GM23338 (cell line): Measurements from ENCODE around the gene DENND4C. TPM values are rescaled to one million over a fixed set of nuclear protein-coding genes. Genes with fewer than 3 reads are reported as not detected.

Experiments used
- ATAC-seq: fragments of 200-7000 bp; cut with Tn5 transposase; 3 replicates; pipeline ENCODE4 v1.9.1; 2020
- DNase-seq: peaks from one replicate; pipeline ENCODE4 v3.0.0-alpha.2; 2015; ENCODE audit warnings: low spot score
- H2AFZ ChIP-seq: fragments of 200-600 bp; sonication (generic); 2 replicates; pipeline ENCODE4 v1.8.0; 2016; ENCODE audit warnings: antibody characterized with exemption, mild to moderate bottlenecking, moderate library complexity
- H3F3A ChIP-seq: fragments of 200-600 bp; sonication (generic); replicated peaks from 2 replicates; pipeline ENCODE4 v1.8.0; 2017; ENCODE audit warnings: antibody characterized with exemption, mixed run types, low read depth
- H3K27ac ChIP-seq: fragments of 200-600 bp; sonication (generic); 2 replicates; pipeline ENCODE4 v1.6.1; 2016; ENCODE audit warnings: low read depth
- H3K27me3 ChIP-seq: fragments of 200-600 bp; sonication (generic); 2 replicates; pipeline ENCODE4 v1.8.0; 2016; ENCODE audit warnings: mild to moderate bottlenecking, mixed run types, moderate library complexity; ENCODE audit not compliant: insufficient read depth
- H3K36me3 ChIP-seq: fragments of 200-600 bp; sonication (generic); 2 replicates; pipeline ENCODE4 v1.8.0; 2016; ENCODE audit warnings: mild to moderate bottlenecking; ENCODE audit not compliant: insufficient read depth
- H3K4me1 ChIP-seq: fragments of 200-600 bp; sonication (generic); 2 replicates; pipeline ENCODE4 v1.8.0; 2016; ENCODE audit warnings: mild to moderate bottlenecking, moderate library complexity; ENCODE audit not compliant: insufficient read depth
- H3K4me2 ChIP-seq: fragments of 200-600 bp; sonication (generic); 2 replicates; pipeline ENCODE4 v1.7.1; 2017; ENCODE audit warnings: mixed run types
- H3K4me3 ChIP-seq: fragments of 200-600 bp; sonication (generic); 2 replicates; pipeline ENCODE4 v1.6.1; 2016; ENCODE audit warnings: mixed run types
- H3K79me2 ChIP-seq: fragments of 200-600 bp; sonication (generic); replicated peaks from 2 replicates; pipeline ENCODE4 v1.8.0; 2017; ENCODE audit warnings: mild to moderate bottlenecking; ENCODE audit not compliant: insufficient read depth
- H3K9me2 ChIP-seq: fragments of 200-600 bp; sonication (generic); 2 replicates; pipeline ENCODE4 v1.8.0; 2017; ENCODE audit not compliant: insufficient read depth
- H4K20me1 ChIP-seq: fragments of 200-600 bp; sonication (generic); replicated peaks from 2 replicates; pipeline ENCODE4 v1.8.0; 2017; ENCODE audit warnings: mild to moderate bottlenecking; ENCODE audit not compliant: insufficient read depth
- H3K27ac Mint-ChIP-seq: 2 replicates; pipeline ENCODE4 v1.8.0; 2020; ENCODE audit warnings: inconsistent platforms, mild to moderate bottlenecking, moderate library complexity, mixed read lengths
- H3K27me3 Mint-ChIP-seq: 3 replicates; pipeline ENCODE4 v1.8.0; 2022; ENCODE audit warnings: low read depth, mild to moderate bottlenecking, moderate library complexity, mixed read lengths, inconsistent platforms; ENCODE audit not compliant: insufficient read depth, poor library complexity
- H3K36me3 Mint-ChIP-seq: 3 replicates; pipeline ENCODE4 v1.8.0; 2021; ENCODE audit warnings: low read depth, mild to moderate bottlenecking, inconsistent platforms, moderate library complexity, mixed read lengths
- H3K4me1 Mint-ChIP-seq: 3 replicates; pipeline ENCODE4 v1.8.0; 2020; ENCODE audit warnings: mild to moderate bottlenecking, inconsistent platforms, mixed read lengths
- H3K4me3 Mint-ChIP-seq: 3 replicates; pipeline ENCODE4 v1.8.0; 2021; ENCODE audit warnings: moderate library complexity, mild to moderate bottlenecking, inconsistent platforms, mixed read lengths
- H3K9me3 Mint-ChIP-seq: 3 replicates; pipeline ENCODE4 v1.8.0; 2020; ENCODE audit warnings: moderate library complexity, mild to moderate bottlenecking, inconsistent platforms, mixed read lengths
- CREB1 ChIP-seq: fragments of 250-450 bp; sonication (Bioruptor Pico); IDR thresholded peaks from 2 replicates; pipeline ENCODE4 v1.5.0; 2020; ENCODE audit warnings: low read depth, mild to moderate bottlenecking, moderate library complexity
- EZH2phosphoT487 ChIP-seq: fragments of 200-600 bp; sonication (generic); IDR thresholded peaks from one replicate; pipeline ENCODE4 v1.8.1; 2018; ENCODE audit warnings: antibody characterized with exemption; ENCODE audit not compliant: unreplicated experiment
- JUNB ChIP-seq: IDR thresholded peaks from one replicate; pipeline ENCODE4 v1.6.1; 2016; ENCODE audit warnings: antibody characterized with exemption; ENCODE audit not compliant: unreplicated experiment
- POLR2AphosphoS5 ChIP-seq: IDR thresholded peaks from 2 replicates; pipeline ENCODE4 v1.6.1; 2016; ENCODE audit warnings: antibody characterized with exemption, low read depth
- ZNF331 ChIP-seq: fragments of 250-450 bp; sonication (Bioruptor Pico); IDR thresholded peaks from 2 replicates; pipeline ENCODE4 v1.5.0; 2020; ENCODE audit warnings: low read depth, mild to moderate bottlenecking, moderate library complexity
- polyA plus RNA-seq: library from polyadenylated mRNA; unstranded; fragments of >200 nt; fragmentation: Nextera tagmentation; extraction: Ambion mirVana; gene quantifications from 2 replicates; pipeline ENCODE4 v1.2.1, GENCODE V29; 2016
- total RNA-seq: library from RNA; depleted of rRNA; stranded (reverse); fragments of >200 nt; shearing (Covaris generic); gene quantifications from 2 replicates; pipeline ENCODE4 v1.2.3, GENCODE V29; 2014
- TF ChIP-seq, protein P1 (sequence below): IDR thresholded peaks from one replicate; pipeline ENCODE4 v1.6.1; 2018; ENCODE audit warnings: antibody characterized with exemption; ENCODE audit not compliant: unreplicated experiment
- TF ChIP-seq, protein P2 (sequence below): IDR thresholded peaks from 2 replicates; pipeline ENCODE4 v1.6.1; 2016; ENCODE audit warnings: antibody characterized with exemption

DENND4C gene
- total and polyA plus RNA-seq, 2 experiments from 2014 or later = 6.4 to 30.8 TPM

DNA sequence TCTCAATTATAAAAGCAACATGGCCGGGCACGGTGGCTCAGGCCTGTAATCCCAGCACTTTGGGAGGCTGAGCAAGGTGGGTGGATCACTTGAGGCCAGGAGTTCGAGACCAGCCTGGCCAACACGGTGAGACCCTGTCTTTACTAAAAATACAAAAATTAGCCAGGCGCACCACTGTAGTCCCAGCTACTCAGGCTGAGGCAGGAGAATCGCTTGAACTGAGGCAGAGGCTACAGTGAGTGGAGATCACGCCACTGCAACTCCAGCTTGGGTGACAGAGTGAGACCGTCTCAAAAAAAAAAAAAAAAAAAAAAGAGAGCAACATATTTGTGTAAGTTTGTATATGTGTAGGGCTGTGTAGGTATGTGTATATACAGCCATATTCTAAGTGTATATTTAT is 142.1 kb downstream of the DENND4C start:
- DNase-seq (no peak), ATAC-seq (peak; percentile 37)
- H3K4me1 Mint-ChIP-seq = peaks cover 10% of the 10 kb centered on the region; the same call in 2 of the 3 replicates
- H2AFZ ChIP-seq = no peak overlapping the region
- peaks cover 7% of the 10 kb centered on the region for H3K79me2 ChIP-seq
- peaks cover 12% of the 10 kb centered on the region for H3K27me3 Mint-ChIP-seq
- no peaks in the 10 kb centered on the region for H3K9me3 Mint-ChIP-seq
- no peaks in the 10 kb centered on the region for H3K27me3 ChIP-seq
- H3K4me3 Mint-ChIP-seq = no peak overlapping the region
- peaks cover 52% of the 10 kb centered on the region for H3K36me3 Mint-ChIP-seq
- H3K9me2 ChIP-seq = no peaks in the 10 kb centered on the region
- H3K27ac ChIP-seq = peak overlapping the region; percentile 1; the same call in 1 of the 2 replicates
- H3K27ac Mint-ChIP-seq = no peak overlapping the region
- no peak overlapping the region for H3K4me3 ChIP-seq
- H3K4me1 ChIP-seq = peaks cover 2% of the 10 kb centered on the region
- H4K20me1 ChIP-seq = peaks cover 15% of the 10 kb centered on the region
- H3K4me2 ChIP-seq = no peak overlapping the region
- no peak for TF ChIP-seq CREB1 (CRISPR knock-in tag)
- TF ChIP-seq POLR2AphosphoS5 = 0 out of 2 replicates have a peak, but pooled peaks have one; percentile 17
- peaks cover 26% of the 10 kb centered on the region for H3K36me3 ChIP-seq
- H3F3A ChIP-seq = peaks cover 22% of the 10 kb centered on the region

DNA sequence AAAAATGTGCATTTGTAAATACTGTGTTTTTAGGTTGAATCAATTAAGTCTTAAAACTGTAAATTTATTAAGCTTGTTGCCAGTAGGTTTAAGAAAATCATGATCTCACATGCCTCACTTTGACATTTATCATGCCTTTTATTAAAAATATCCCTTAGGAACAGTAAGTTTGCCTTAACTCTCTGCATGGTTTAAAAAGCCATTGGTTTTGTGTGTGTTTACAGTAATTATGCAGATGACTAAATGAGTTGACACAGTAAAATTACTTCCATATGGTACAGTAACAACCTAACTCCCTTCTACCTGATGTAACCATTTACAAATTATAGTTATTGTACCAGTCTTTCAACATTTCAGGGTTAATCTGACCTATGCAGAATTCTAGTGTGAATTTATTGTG is 143.0 kb downstream of the DENND4C start:
- Histone ChIP-seq H2AFZ (no peak overlapping the region), H3K4me2 (no peak overlapping the region), H3K27ac (peak overlapping the region; percentile 41; the same call in 1 of the 2 replicates), H3K79me2 (peaks cover 17% of the 10 kb centered on the region), H4K20me1 (peaks cover 24% of the 10 kb centered on the region), H3K4me3 (no peak overlapping the region), H3K27me3 (no peaks in the 10 kb centered on the region), H3F3A (peaks cover 31% of the 10 kb centered on the region), H3K9me2 (no peaks in the 10 kb centered on the region), H3K4me1 (peaks cover 11% of the 10 kb centered on the region), H3K36me3 (peaks cover 35% of the 10 kb centered on the region)
- Mint-ChIP-seq H3K36me3 (peaks cover 58% of the 10 kb centered on the region), H3K9me3 (no peaks in the 10 kb centered on the region; the same call in 2 of the 3 replicates), H3K4me1 (peaks cover 18% of the 10 kb centered on the region), H3K27me3 (peaks cover 14% of the 10 kb centered on the region), H3K27ac (no peak overlapping the region), H3K4me3 (no peak overlapping the region)
- ATAC-seq (no peak), DNase-seq (no peak)
- TF ChIP-seq ZNF331 (CRISPR knock-in tag) = no peak
- TF ChIP-seq JUNB = no peak
- TF ChIP-seq POLR2AphosphoS5 = 0 out of 2 replicates have a peak, but pooled peaks have one; percentile 23

DNA sequence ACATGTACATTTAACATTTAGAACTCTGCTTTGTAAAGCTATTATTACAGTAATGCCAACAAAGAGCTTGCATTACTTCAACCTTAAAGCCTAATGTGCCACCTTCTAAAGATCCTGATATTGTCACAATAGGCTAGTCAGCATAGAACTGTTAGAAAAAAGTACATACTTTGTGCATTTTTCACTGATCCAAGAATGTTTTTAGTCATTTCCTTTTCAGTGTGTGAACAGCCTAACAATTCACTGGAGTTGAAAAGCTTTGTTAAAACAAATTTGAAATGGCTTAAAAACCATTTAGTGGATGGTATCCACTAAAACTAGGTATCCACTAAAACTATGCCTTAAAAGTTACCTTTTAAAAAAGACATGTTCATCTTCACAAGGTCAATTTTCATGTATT is 145.0 kb downstream of the DENND4C start:
- H3K27me3 ChIP-seq = no peaks in the 10 kb centered on the region
- no peak for ATAC-seq
- H3K27ac ChIP-seq = peak overlapping the region; percentile 60
- Mint-ChIP-seq H3K27ac (no peak overlapping the region), H3K27me3 (peaks cover 26% of the 10 kb centered on the region), H3K9me3 (peaks cover 3% of the 10 kb centered on the region; the same call in 2 of the 3 replicates), H3K36me3 (peaks cover 72% of the 10 kb centered on the region), H3K4me1 (peaks cover 20% of the 10 kb centered on the region), H3K4me3 (no peak overlapping the region)
- no peak overlapping the region for H2AFZ ChIP-seq
- DNase-seq = no peak
- H3K9me2 ChIP-seq = no peaks in the 10 kb centered on the region
- H3K4me3 ChIP-seq = no peak overlapping the region
- peaks cover 32% of the 10 kb centered on the region for H3K79me2 ChIP-seq
- H3F3A ChIP-seq = peaks cover 45% of the 10 kb centered on the region
- peaks cover 27% of the 10 kb centered on the region for H4K20me1 ChIP-seq
- H3K4me2 ChIP-seq = no peak overlapping the region
- H3K36me3 ChIP-seq = peaks cover 46% of the 10 kb centered on the region
- peaks cover 18% of the 10 kb centered on the region for H3K4me1 ChIP-seq
- TF ChIP-seq, protein P1, sequence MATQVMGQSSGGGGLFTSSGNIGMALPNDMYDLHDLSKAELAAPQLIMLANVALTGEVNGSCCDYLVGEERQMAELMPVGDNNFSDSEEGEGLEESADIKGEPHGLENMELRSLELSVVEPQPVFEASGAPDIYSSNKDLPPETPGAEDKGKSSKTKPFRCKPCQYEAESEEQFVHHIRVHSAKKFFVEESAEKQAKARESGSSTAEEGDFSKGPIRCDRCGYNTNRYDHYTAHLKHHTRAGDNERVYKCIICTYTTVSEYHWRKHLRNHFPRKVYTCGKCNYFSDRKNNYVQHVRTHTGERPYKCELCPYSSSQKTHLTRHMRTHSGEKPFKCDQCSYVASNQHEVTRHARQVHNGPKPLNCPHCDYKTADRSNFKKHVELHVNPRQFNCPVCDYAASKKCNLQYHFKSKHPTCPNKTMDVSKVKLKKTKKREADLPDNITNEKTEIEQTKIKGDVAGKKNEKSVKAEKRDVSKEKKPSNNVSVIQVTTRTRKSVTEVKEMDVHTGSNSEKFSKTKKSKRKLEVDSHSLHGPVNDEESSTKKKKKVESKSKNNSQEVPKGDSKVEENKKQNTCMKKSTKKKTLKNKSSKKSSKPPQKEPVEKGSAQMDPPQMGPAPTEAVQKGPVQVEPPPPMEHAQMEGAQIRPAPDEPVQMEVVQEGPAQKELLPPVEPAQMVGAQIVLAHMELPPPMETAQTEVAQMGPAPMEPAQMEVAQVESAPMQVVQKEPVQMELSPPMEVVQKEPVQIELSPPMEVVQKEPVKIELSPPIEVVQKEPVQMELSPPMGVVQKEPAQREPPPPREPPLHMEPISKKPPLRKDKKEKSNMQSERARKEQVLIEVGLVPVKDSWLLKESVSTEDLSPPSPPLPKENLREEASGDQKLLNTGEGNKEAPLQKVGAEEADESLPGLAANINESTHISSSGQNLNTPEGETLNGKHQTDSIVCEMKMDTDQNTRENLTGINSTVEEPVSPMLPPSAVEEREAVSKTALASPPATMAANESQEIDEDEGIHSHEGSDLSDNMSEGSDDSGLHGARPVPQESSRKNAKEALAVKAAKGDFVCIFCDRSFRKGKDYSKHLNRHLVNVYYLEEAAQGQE = no peak
- TF ChIP-seq EZH2phosphoT487 = no peak
- TF ChIP-seq, protein P2, sequence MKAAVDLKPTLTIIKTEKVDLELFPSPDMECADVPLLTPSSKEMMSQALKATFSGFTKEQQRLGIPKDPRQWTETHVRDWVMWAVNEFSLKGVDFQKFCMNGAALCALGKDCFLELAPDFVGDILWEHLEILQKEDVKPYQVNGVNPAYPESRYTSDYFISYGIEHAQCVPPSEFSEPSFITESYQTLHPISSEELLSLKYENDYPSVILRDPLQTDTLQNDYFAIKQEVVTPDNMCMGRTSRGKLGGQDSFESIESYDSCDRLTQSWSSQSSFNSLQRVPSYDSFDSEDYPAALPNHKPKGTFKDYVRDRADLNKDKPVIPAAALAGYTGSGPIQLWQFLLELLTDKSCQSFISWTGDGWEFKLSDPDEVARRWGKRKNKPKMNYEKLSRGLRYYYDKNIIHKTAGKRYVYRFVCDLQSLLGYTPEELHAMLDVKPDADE = no peak
- no peak for TF ChIP-seq JUNB
- no peak for TF ChIP-seq POLR2AphosphoS5
